ENCODE data around the gene CRYZ. TPM values are rescaled to one million over a fixed set of nuclear protein-coding genes. Genes with fewer than 3 reads are reported as not detected.
"Not testable (repeated sequence)": the region's sequence is repeated elsewhere in the genome, so short reads cannot be mapped to it uniquely, and the experiment has no call there.

Gene CRYZ
- total and polyA plus RNA-seq, 8 donors = 39.5 to 78.6 (median 61.8) TPM

- H3K36me3 ChIP-seq = peaks cover 0 to 24% of the 10 kb centered on the region in 2 donors
- TF ChIP-seq CTCF (IDR thresholded peaks at IDR 0.05) = no peak
- no peaks in the 10 kb centered on the region for H3K9me3 ChIP-seq
- DNase-seq = no peak
- intact Hi-C loops (cut with DNase I) = no loop called here
- ATAC-seq = no peak
- no peak overlapping the region for H3K4me3 ChIP-seq
- no peak overlapping the region for H3K27ac ChIP-seq
- H3K27me3 ChIP-seq = no peaks in the 10 kb centered on the region
- no peaks in the 10 kb centered on the region for H3K4me1 ChIP-seq
Measured at GRCh38 chr1:74766579-74766978, 33.7 kb upstream of the CRYZ start.

GRCh38 chr1:74763807-74764206 is 31.0 kb upstream of the CRYZ start:
- DNase-seq (no peak), ATAC-seq (no peak)
- peaks cover 0 to 46% of the 10 kb centered on the region in 2 donors for H3K36me3 ChIP-seq
- intact Hi-C loops (cut with DNase I) = no loop called here
- H3K4me1 ChIP-seq = no peaks in the 10 kb centered on the region
- no peaks in the 10 kb centered on the region for H3K27me3 ChIP-seq
- no peak overlapping the region for H3K4me3 ChIP-seq
- no peaks in the 10 kb centered on the region for H3K9me3 ChIP-seq
- H3K27ac ChIP-seq = no peak overlapping the region
- no peak for TF ChIP-seq CTCF (IDR thresholded peaks at IDR 0.05)

GRCh38 chr1:74756650-74757049 is 23.8 kb upstream of the CRYZ start:
- H3K9me3 ChIP-seq; H3K4me3 ChIP-seq; DNase-seq; intact Hi-C loops (cut with DNase I); H3K27me3 ChIP-seq; ATAC-seq; H3K27ac ChIP-seq; H3K4me1 ChIP-seq: not testable (repeated sequence)
- H3K36me3 ChIP-seq = peaks cover 0 to 86% of the 10 kb centered on the region in 2 donors

- DNase-seq (no peak), ATAC-seq (no peak)
- no peaks in the 10 kb centered on the region for H3K27me3 ChIP-seq
- no peak overlapping the region for H3K27ac ChIP-seq
- peaks cover 0 to 6% of the 10 kb centered on the region in 2 donors for H3K9me3 ChIP-seq
- H3K36me3 ChIP-seq = peaks cover 0 to 93% of the 10 kb centered on the region in 2 donors
- intact Hi-C loops (cut with DNase I) = no loop called here
- no peaks in the 10 kb centered on the region for H3K4me1 ChIP-seq
- H3K4me3 ChIP-seq = no peak overlapping the region
- TF ChIP-seq CTCF (IDR thresholded peaks at IDR 0.05) = no peak
Measured at GRCh38 chr1:74755475-74755874, 22.6 kb upstream of the CRYZ start.

GRCh38 chr1:74753104-74753503 is 20.3 kb upstream of the CRYZ start:
- no peak overlapping the region for H3K27ac ChIP-seq
- no peak for ATAC-seq
- H3K4me3 ChIP-seq = no peak overlapping the region
- no peaks in the 10 kb centered on the region for H3K4me1 ChIP-seq
- intact Hi-C loops (cut with DNase I) = no loop called here
- peaks cover 0 to 96% of the 10 kb centered on the region in 2 donors for H3K36me3 ChIP-seq
- no peaks in the 10 kb centered on the region for H3K27me3 ChIP-seq
- TF ChIP-seq CTCF (IDR thresholded peaks at IDR 0.05) = no peak
- no peak for DNase-seq
- H3K9me3 ChIP-seq = peaks cover 0 to 6% of the 10 kb centered on the region in 2 donors

- H3K9me3 ChIP-seq = peaks cover 0 to 3% of the 10 kb centered on the region in 2 donors
- intact Hi-C loops (cut with DNase I) = no loop called here
- peaks cover 0 to 78% of the 10 kb centered on the region in 2 donors for H3K36me3 ChIP-seq
- no peak overlapping the region for H3K27ac ChIP-seq
- DNase-seq (no peak), ATAC-seq (no peak)
- H3K27me3 ChIP-seq = no peaks in the 10 kb centered on the region
- no peaks in the 10 kb centered on the region for H3K4me1 ChIP-seq
- TF ChIP-seq CTCF (IDR thresholded peaks at IDR 0.05) = no peak
- no peak overlapping the region for H3K4me3 ChIP-seq
Measured at GRCh38 chr1:74748960-74749359, 16.1 kb upstream of the CRYZ start.

GRCh38 chr1:74745247-74745646 is 12.4 kb upstream of the CRYZ start:
- DNase-seq; intact Hi-C loops (cut with DNase I); H3K9me3 ChIP-seq; H3K27ac ChIP-seq; H3K4me3 ChIP-seq; H3K27me3 ChIP-seq; H3K4me1 ChIP-seq; ATAC-seq: not testable (repeated sequence)
- peaks cover 0 to 78% of the 10 kb centered on the region in 2 donors for H3K36me3 ChIP-seq

GRCh38 chr1:74740307-74740980 is 7.6 kb upstream of the CRYZ start:
- H3K4me3 ChIP-seq; DNase-seq; H3K9me3 ChIP-seq; ATAC-seq; H3K27ac ChIP-seq; H3K27me3 ChIP-seq; H3K4me1 ChIP-seq; intact Hi-C loops (cut with DNase I): not testable (repeated sequence)
- peaks cover 0 to 81% of the 10 kb centered on the region in 2 donors for H3K36me3 ChIP-seq

Measured in left lung (tissue), 10 donors.